ENCODE data around the gene COL4A5.

GRCh38 chrX:108516184-108516583 lies 76.5 kb downstream of the COL4A5 start:
- TF ChIP-seq POLR2A (IDR thresholded peaks at IDR 0.05; ENCODE audit: low read depth, low read length) (no peak), TAF1 (IDR thresholded peaks at IDR 0.05; ENCODE audit: borderline replicate concordance, low read depth, low read length) (no peak)
